Upper lobe of right lung (tissue), 1 donor: ENCODE results near the gene PTPRG. TPM values are rescaled to one million over a fixed set of nuclear protein-coding genes. Genes with fewer than 3 reads are reported as not detected.

ENCODE experiments used
- ATAC-seq: fragments of 200-7000 bp; cut with Tn5 transposase; one replicate; pipeline ENCODE4 v1.9.1; 2020; ENCODE audit warnings: mild to moderate bottlenecking, moderate library complexity
- DNase-seq: peaks from one replicate; pipeline ENCODE4 v3.0.0-alpha.2; 2020
- H3K27ac ChIP-seq: fragments of 200-600 bp; one replicate; pipeline ENCODE4 v1.8.0; 2022
- H3K27me3 ChIP-seq: fragments of 200-600 bp; one replicate; pipeline ENCODE4 v1.8.0; 2022; ENCODE audit warnings: mild to moderate bottlenecking
- H3K36me3 ChIP-seq: fragments of 200-600 bp; one replicate; pipeline ENCODE4 v1.8.0; 2022
- H3K4me1 ChIP-seq: fragments of 200-600 bp; one replicate; pipeline ENCODE4 v1.8.0; 2022
- H3K4me3 ChIP-seq: fragments of 200-600 bp; one replicate; pipeline ENCODE4 v1.8.0; 2022; ENCODE audit warnings: mild to moderate bottlenecking
- H3K9me3 ChIP-seq: fragments of 200-600 bp; one replicate; pipeline ENCODE4 v1.8.0; 2022
- CTCF ChIP-seq: fragments of 200-600 bp; IDR thresholded peaks from one replicate; pipeline ENCODE4 v1.8.0; 2022; ENCODE audit warnings: antibody characterized with exemption
- intact Hi-C: fragments of 100-400 bp; cut with DNase I; formaldehyde crosslinking; loops from one replicate; pipeline ENCODE4 v1.11.0; 2022
- total RNA-seq: library from RNA; stranded (reverse); fragmentation: NEBNext Ultra II Directional; extraction: Animal tissue kit (Norgen Biotek cat#: 25700); gene quantifications from one replicate; pipeline ENCODE4 v1.2.1, GENCODE V29; 2021
- donor health status: DM: no; HTN: yes; CAD: no; lungs with severe emphysema.

The PTPRG gene
- total RNA-seq, 1 donor from 2014 or later, result 86.7 TPM

- H3K27me3 ChIP-seq, result no peaks in the 10 kb centered on the region
- no peak overlapping the region for H3K4me3 ChIP-seq
- no peaks in the 10 kb centered on the region for H3K9me3 ChIP-seq
- no peak for TF ChIP-seq CTCF
- no peaks in the 10 kb centered on the region for H3K36me3 ChIP-seq
- DNase-seq (no peak), ATAC-seq (no peak)
- intact Hi-C loops, result no loop called here
- no peak overlapping the region for H3K27ac ChIP-seq
- H3K4me1 ChIP-seq, result no peaks in the 10 kb centered on the region
Observed at GRCh38 chr3:61889259-61889658, 327.9 kb downstream of the PTPRG start.

- no peaks in the 10 kb centered on the region for H3K27me3 ChIP-seq
- intact Hi-C loops, result no loop called here
- H3K9me3 ChIP-seq, result no peaks in the 10 kb centered on the region
- DNase-seq (no peak), ATAC-seq (no peak)
- H3K4me1 ChIP-seq, result peaks cover 6% of the 10 kb centered on the region
- no peak overlapping the region for H3K4me3 ChIP-seq
- no peak overlapping the region for H3K27ac ChIP-seq
- TF ChIP-seq CTCF, result no peak
- H3K36me3 ChIP-seq, result no peaks in the 10 kb centered on the region
Observed at GRCh38 chr3:61890167-61890566, 328.8 kb downstream of the PTPRG start.

GRCh38 chr3:61890586-61890985, 329.2 kb downstream of the PTPRG start:
- Histone ChIP-seq H3K9me3 (no peaks in the 10 kb centered on the region), H3K4me1 (peaks cover 10% of the 10 kb centered on the region), H3K36me3 (no peaks in the 10 kb centered on the region), H3K27me3 (no peaks in the 10 kb centered on the region), H3K4me3 (no peak overlapping the region), H3K27ac (no peak overlapping the region)
- ATAC-seq, result no peak
- intact Hi-C loops, result no loop called here
- DNase-seq, result no peak
- no peak for TF ChIP-seq CTCF

GRCh38 chr3:61892891-61893290, 331.5 kb downstream of the PTPRG start:
- no peak for ATAC-seq
- peaks cover 12% of the 10 kb centered on the region for H3K4me1 ChIP-seq
- intact Hi-C loops, result no loop called here
- H3K9me3 ChIP-seq, result no peaks in the 10 kb centered on the region
- no peak overlapping the region for H3K4me3 ChIP-seq
- H3K27ac ChIP-seq, result no peak overlapping the region
- no peaks in the 10 kb centered on the region for H3K27me3 ChIP-seq
- H3K36me3 ChIP-seq, result no peaks in the 10 kb centered on the region
- no peak for TF ChIP-seq CTCF
- DNase-seq, result no peak

GRCh38 chr3:61893840-61894566, 332.6 kb downstream of the PTPRG start:
- Histone ChIP-seq H3K9me3 (no peaks in the 10 kb centered on the region), H3K4me3 (no peak overlapping the region)

More at GRCh38 chr3:61893840-61894566, 332.6 kb downstream of the PTPRG start:
- no peaks in the 10 kb centered on the region for H3K36me3 ChIP-seq
- DNase-seq (no peak), ATAC-seq (no peak)
- no peaks in the 10 kb centered on the region for H3K27me3 ChIP-seq
- intact Hi-C loops, result no loop called here
- no peak overlapping the region for H3K27ac ChIP-seq
- TF ChIP-seq CTCF, result no peak
- H3K4me1 ChIP-seq, result peaks cover 12% of the 10 kb centered on the region
